ENCODE data around the gene SLC24A2. TPM values are rescaled to one million over a fixed set of nuclear protein-coding genes. Genes with fewer than 3 reads are reported as not detected.
"Not testable (repeated sequence)": the region's sequence is repeated elsewhere in the genome, so short reads cannot be mapped to it uniquely, and the experiment has no call there.

SLC24A2 gene
- total RNA-seq (under 1 TPM; under 0.01 to 0.20 (median 0.05) TPM), polyA plus RNA-seq (under 1 TPM; under 0.01 to 0.08 TPM)

DNA sequence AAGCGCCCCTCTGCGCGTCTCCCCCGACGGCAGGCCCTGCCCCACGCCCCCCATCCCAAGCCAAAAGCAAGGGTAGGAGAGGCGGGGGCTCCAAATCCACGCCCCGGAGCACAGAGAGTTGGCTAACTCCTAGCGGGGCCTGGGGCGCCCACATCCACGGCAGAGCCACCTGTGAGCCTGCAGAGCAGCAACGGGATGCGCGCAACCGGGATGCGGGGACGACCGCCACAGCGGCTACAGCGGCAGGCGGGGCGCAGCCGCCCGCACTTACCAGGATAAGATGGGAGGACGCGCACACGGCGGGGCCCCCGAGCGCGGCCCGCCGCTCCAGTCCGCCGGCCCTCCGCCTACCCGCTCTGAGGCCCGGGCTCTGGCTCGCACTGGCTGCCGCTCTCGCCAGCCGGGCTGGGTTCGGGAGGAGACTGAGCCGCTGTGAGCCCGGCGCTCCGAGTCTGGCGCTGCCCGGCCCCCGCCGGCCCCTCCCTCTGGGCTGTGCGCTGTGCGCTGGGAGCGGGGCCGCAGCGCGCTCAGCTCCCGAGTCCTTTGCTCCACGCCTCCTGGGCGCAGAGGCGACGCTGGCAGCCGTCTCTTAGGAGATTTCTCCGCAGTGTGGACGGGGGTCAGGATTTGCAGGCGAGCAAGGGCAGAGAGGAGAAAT is at the start of gene SLC24A2:
Gene SLC24A2 (minus strand): TSS at position 424 of the 658 bp plus-strand sequence.
- 1% methylated on average over 65 to 67 of the region's 67 CpGs for WGBS, 2 donors
- FAIRE-seq (no peak), ATAC-seq (peak in 2 of 4 donors; percentile 32 to 44), DNase-seq (peak in 2 of 6 donors; percentile 54 to 55)
- Histone ChIP-seq H3K4me3 (no peak within 1 kb of the TSS), H3K27ac (no peak within 1 kb of the TSS), H3K4me1 (no peaks in the 10 kb centered on the region), H3K9me3 (no peaks in the 10 kb centered on the region), H3K27me3 (peaks cover 0 to 24% (median 4%) of the 10 kb centered on the region in 4 donors), H3K36me3 (no peaks in the 10 kb centered on the region)
- no peak for TF ChIP-seq CTCF (IDR thresholded peaks at IDR 0.05)
- intact Hi-C loops (cut with DNase I) = no loop called here

- H3K4me1 ChIP-seq; H3K27ac ChIP-seq; FAIRE-seq; DNase-seq; H3K27me3 ChIP-seq; intact Hi-C loops (cut with DNase I); H3K9me3 ChIP-seq; H3K36me3 ChIP-seq; H3K4me3 ChIP-seq; ATAC-seq: not testable (repeated sequence)
- 73 to 87% methylated on average over 9 of the region's 9 CpGs for WGBS, 2 donors
Observed at GRCh38 chr9:19833331-19833730, 44.5 kb upstream of the SLC24A2 start.

DNA sequence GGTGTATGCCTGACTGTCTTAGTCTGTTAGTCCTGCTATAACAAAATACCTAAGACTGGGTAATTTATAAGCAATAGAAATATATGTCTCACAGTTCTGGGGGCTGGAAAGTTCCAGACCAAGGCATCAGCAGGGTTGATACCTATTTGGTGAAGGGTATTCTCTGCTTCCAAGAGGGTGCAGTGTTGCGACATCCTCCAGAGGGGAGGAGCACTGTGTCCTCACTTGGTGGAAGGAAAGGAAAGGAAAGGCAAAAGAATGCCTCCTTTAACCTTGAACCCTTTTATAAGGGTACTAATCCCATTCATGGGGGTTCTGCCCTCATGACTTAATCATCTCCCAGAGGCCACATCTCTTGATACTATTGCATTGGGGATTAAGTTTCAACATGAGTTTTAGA is 42.0 kb upstream of the SLC24A2 start:
- intact Hi-C loops (cut with DNase I) = no loop called here
- FAIRE-seq = no peak
- Histone ChIP-seq H3K27me3 (no peaks in the 10 kb centered on the region), H3K9me3 (no peaks in the 10 kb centered on the region), H3K4me3 (no peak overlapping the region), H3K36me3 (no peaks in the 10 kb centered on the region), H3K4me1 (no peaks in the 10 kb centered on the region), H3K27ac (no peak overlapping the region)
- TF ChIP-seq CTCF (IDR thresholded peaks at IDR 0.05) = no peak
- WGBS, 2 donors = 80 to 89% methylated on average over 1 of the region's 1 CpG
- DNase-seq = no peak
- ATAC-seq = no peak

GRCh38 chr9:19828576-19829109 is 39.8 kb upstream of the SLC24A2 start:
- 21 to 31% methylated on average over 4 of the region's 4 CpGs for WGBS, 2 donors
- Histone ChIP-seq H3K9me3 (no peaks in the 10 kb centered on the region), H3K4me1 (no peaks in the 10 kb centered on the region), H3K27ac (no peak overlapping the region), H3K27me3 (no peaks in the 10 kb centered on the region), H3K36me3 (no peaks in the 10 kb centered on the region), H3K4me3 (no peak overlapping the region)
- DNase-seq = no peak
- no peak for TF ChIP-seq CTCF (IDR thresholded peaks at IDR 0.05)
- intact Hi-C loops (cut with DNase I) = no loop called here
- ATAC-seq = no peak
- no peak for FAIRE-seq

DNA sequence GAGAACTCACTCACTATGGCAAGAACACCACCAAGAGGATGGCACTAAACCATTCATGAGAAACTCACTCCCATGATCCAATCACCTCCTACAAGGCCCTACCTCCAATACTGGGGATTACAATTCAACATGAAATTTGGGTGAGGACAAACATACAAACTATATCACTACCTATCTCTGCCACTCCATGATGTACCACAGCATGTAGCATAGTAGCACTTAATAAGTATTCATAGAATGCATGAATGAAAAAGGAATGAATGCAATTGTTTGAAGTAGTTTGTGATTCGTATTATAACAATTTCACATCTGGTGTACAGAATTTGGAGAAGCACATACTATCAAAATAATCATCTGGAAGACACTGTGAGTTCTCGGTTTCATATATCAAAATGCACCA is 27.9 kb upstream of the SLC24A2 start:
- Histone ChIP-seq H3K27me3 (no peaks in the 10 kb centered on the region), H3K27ac (no peak overlapping the region), H3K9me3 (no peaks in the 10 kb centered on the region), H3K36me3 (no peaks in the 10 kb centered on the region), H3K4me3 (no peak overlapping the region), H3K4me1 (no peaks in the 10 kb centered on the region)
- no peak for FAIRE-seq
- no peak for ATAC-seq
- no peak for TF ChIP-seq CTCF (IDR thresholded peaks at IDR 0.05)
- intact Hi-C loops (cut with DNase I) = no loop called here
- WGBS, 2 donors = 48 to 78% methylated on average over 2 of the region's 2 CpGs
- no peak for DNase-seq

All from pancreas (tissue), 10 donors.